OCI-LY3 (cell line): ENCODE results near the gene PCBP3.

ENCODE experiments used
- H2AFZ ChIP-seq: fragments of 200-600, 300-600 bp; shearing (Covaris generic); 2 replicates; pipeline ENCODE4 v1.6.0; 2014; ENCODE audit warnings: antibody characterized with exemption, low read depth, low read length
- H3K27ac ChIP-seq: fragments of 200-600, 300-600 bp; sonication (generic); 2 replicates; pipeline ENCODE4 v1.5.1; 2014; ENCODE audit warnings: mild to moderate bottlenecking, low read length, moderate library complexity, mixed read lengths
- H3K27me3 ChIP-seq: fragments of 200-600, 300-600 bp; sonication (generic); 2 replicates; pipeline ENCODE4 v1.6.1; 2014; ENCODE audit warnings: low read depth, low read length, mixed read lengths
- H3K36me3 ChIP-seq: fragments of 200-600, 300-600 bp; sonication (generic); replicated peaks from 2 replicates; pipeline ENCODE3; 2014; ENCODE audit warnings: low read depth, low read length, mixed read lengths
- H3K4me1 ChIP-seq: fragments of 300-600, 200-600 bp; sonication (generic); 2 replicates; pipeline ENCODE4 v1.6.1; 2014; ENCODE audit warnings: low read length, mixed read lengths
- H3K4me2 ChIP-seq: fragments of 200-600, 300-600 bp; sonication (generic); 2 replicates; pipeline ENCODE4 v1.6.1; 2014; ENCODE audit warnings: low read length, mixed read lengths
- H3K4me3 ChIP-seq: fragments of 300-600, 200-600 bp; sonication (generic); 2 replicates; pipeline ENCODE4 v1.5.1; 2014; ENCODE audit warnings: antibody characterized with exemption, mild to moderate bottlenecking, low read length, moderate library complexity
- H3K79me2 ChIP-seq: fragments of 300-600, 200-600 bp; shearing (Covaris generic); 2 replicates; pipeline ENCODE4 v1.6.1; 2014; ENCODE audit warnings: mild to moderate bottlenecking, low read length, mixed read lengths
- H3K9ac ChIP-seq: fragments of 300-600, 200-600 bp; shearing (Covaris generic); 2 replicates; pipeline ENCODE4 v1.6.0; 2014; ENCODE audit warnings: mild to moderate bottlenecking, low read length, moderate library complexity
- H3K9me3 ChIP-seq: fragments of 200-600, 300-600 bp; shearing (Covaris generic); 2 replicates; pipeline ENCODE4 v1.6.1; 2014; ENCODE audit warnings: low read length, mixed read lengths; ENCODE audit not compliant: insufficient read depth
- H4K20me1 ChIP-seq: fragments of 200-600, 300-600 bp; sonication (generic); 2 replicates; pipeline ENCODE4 v1.6.1; 2016; ENCODE audit warnings: low read length, mixed read lengths; ENCODE audit not compliant: insufficient read depth
- CTCF ChIP-seq: fragments of 200-600, 300-600 bp; sonication (generic); IDR thresholded peaks from 2 replicates; pipeline ENCODE4 v1.5.1; 2014; ENCODE audit warnings: antibody characterized with exemption, low read length, low read depth
- EZH2phosphoT487 ChIP-seq: fragments of 200-600 bp; shearing (Covaris generic); IDR thresholded peaks from 2 replicates; pipeline ENCODE4 v1.6.1; 2018; ENCODE audit warnings: antibody characterized with exemption, mixed run types, low read depth

PCBP3 gene

GRCh38 chr21:45921917-45922316 lies 278.4 kb downstream of the PCBP3 start:
- H3K79me2 ChIP-seq: no peaks in the 10 kb centered on the region
- H3K27ac ChIP-seq: no peak overlapping the region
- H3K27me3 ChIP-seq: no peaks in the 10 kb centered on the region
- H2AFZ ChIP-seq: no peak overlapping the region
- no peak overlapping the region for H3K9ac ChIP-seq
- no peaks in the 10 kb centered on the region for H3K9me3 ChIP-seq
- TF ChIP-seq CTCF: no peak
- TF ChIP-seq EZH2phosphoT487: no peak
- H3K4me2 ChIP-seq: no peak overlapping the region
- no peak overlapping the region for H3K4me3 ChIP-seq
- no peaks in the 10 kb centered on the region for H4K20me1 ChIP-seq
- H3K4me1 ChIP-seq: no peaks in the 10 kb centered on the region
- H3K36me3 ChIP-seq: no peaks in the 10 kb centered on the region

- H3K4me1 ChIP-seq: no peaks in the 10 kb centered on the region
- H3K36me3 ChIP-seq: no peaks in the 10 kb centered on the region
- no peak overlapping the region for H2AFZ ChIP-seq
- no peak overlapping the region for H3K27ac ChIP-seq
- no peaks in the 10 kb centered on the region for H3K27me3 ChIP-seq
- H3K9ac ChIP-seq: no peak overlapping the region
- no peaks in the 10 kb centered on the region for H3K79me2 ChIP-seq
- no peak overlapping the region for H3K4me2 ChIP-seq
- no peak overlapping the region for H3K4me3 ChIP-seq
- no peaks in the 10 kb centered on the region for H4K20me1 ChIP-seq
- no peaks in the 10 kb centered on the region for H3K9me3 ChIP-seq
- TF ChIP-seq CTCF (no peak), EZH2phosphoT487 (no peak)
Measured at GRCh38 chr21:45922648-45923047, 279.1 kb downstream of the PCBP3 start.

- Histone ChIP-seq H3K79me2 (no peaks in the 10 kb centered on the region), H3K36me3 (no peaks in the 10 kb centered on the region), H3K9ac (no peak overlapping the region), H3K9me3 (no peaks in the 10 kb centered on the region), H3K27ac (no peak overlapping the region), H3K4me1 (no peaks in the 10 kb centered on the region), H3K27me3 (no peaks in the 10 kb centered on the region), H2AFZ (no peak overlapping the region), H3K4me3 (no peak overlapping the region), H3K4me2 (no peak overlapping the region), H4K20me1 (no peaks in the 10 kb centered on the region)
- TF ChIP-seq CTCF: peak; percentile 39
- TF ChIP-seq EZH2phosphoT487: no peak
Measured at GRCh38 chr21:45923146-45923545, 279.6 kb downstream of the PCBP3 start.

- peaks cover 6% of the 10 kb centered on the region; the same call in 1 of the 2 replicates for H3K9me3 ChIP-seq
- no peak overlapping the region for H3K4me2 ChIP-seq
- TF ChIP-seq CTCF: no peak
- no peak for TF ChIP-seq EZH2phosphoT487
Measured at GRCh38 chr21:45926281-45926680, 282.8 kb downstream of the PCBP3 start.

More at GRCh38 chr21:45926281-45926680, 282.8 kb downstream of the PCBP3 start:
- peaks cover 10% of the 10 kb centered on the region for H3K4me1 ChIP-seq
- no peak overlapping the region for H3K4me3 ChIP-seq
- no peak overlapping the region for H2AFZ ChIP-seq
- H3K27me3 ChIP-seq: no peaks in the 10 kb centered on the region
- H3K79me2 ChIP-seq: no peaks in the 10 kb centered on the region
- H3K9ac ChIP-seq: no peak overlapping the region
- H4K20me1 ChIP-seq: no peaks in the 10 kb centered on the region
- no peak overlapping the region for H3K27ac ChIP-seq
- H3K36me3 ChIP-seq: no peaks in the 10 kb centered on the region
